ENCODE data around the gene RAB5B. TPM values are rescaled to one million over a fixed set of nuclear protein-coding genes. Genes with fewer than 3 reads are reported as not detected.
A peak's percentile ranks its signal among the peaks of the same experiment; 100 is the strongest.

The RAB5B gene
- total RNA-seq, 2 experiments from 2014 or later: 21.6 to 47.2 TPM

DNA sequence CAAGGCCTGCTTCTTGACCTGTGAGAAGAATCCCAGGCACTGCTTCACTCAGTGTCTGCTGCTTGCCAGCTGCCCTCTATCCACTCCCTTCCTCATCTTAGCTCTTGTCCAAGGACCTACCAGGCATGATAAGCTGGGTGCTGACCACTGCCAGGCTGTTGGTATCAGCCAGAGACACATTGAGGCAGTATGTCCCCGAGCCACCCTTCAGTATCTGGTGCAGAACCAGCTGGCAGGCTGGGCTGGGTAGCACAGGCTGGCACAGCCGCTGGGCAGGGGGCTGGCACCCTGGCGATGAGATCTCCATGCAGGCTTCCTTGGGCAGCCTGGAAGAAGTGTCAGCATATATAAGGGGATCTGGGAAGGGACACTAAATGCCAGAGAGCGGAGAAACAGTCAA is 18.5 kb upstream of the RAB5B start:
- H3K9me2 ChIP-seq (ENCODE audit: insufficient read depth, low read length): no peaks in the 10 kb centered on the region
- H3K4me3 ChIP-seq (ENCODE audit: low read depth, low read length, poor library complexity, severe bottlenecking): no peak overlapping the region
- no peaks in the 10 kb centered on the region for H3K4me1 ChIP-seq (ENCODE audit: insufficient read depth, low read length, poor library complexity, severe bottlenecking)
- no TSS peak for BruUV-seq (replicated peaks)
- POLR2A ChIA-PET: interaction anchor here (0.7 kb wide), 1 partner anchor 41 kb away, joined by 3 read pairs; no protein-coding TSS in a partner anchor
- peaks cover 48% of the 10 kb centered on the region for H3K36me3 ChIP-seq (ENCODE audit: insufficient read depth, low read length)
- no peak overlapping the region for H3K27ac ChIP-seq (ENCODE audit: low read depth, low read length, poor library complexity, severe bottlenecking)
- no peak overlapping the region for H2AFZ ChIP-seq (ENCODE audit: low read length)
- intact Hi-C loops (cut with micrococcal nuclease; ENCODE audit: unreplicated experiment): no loop called here
- no peak for TF ChIP-seq EZH2phosphoT487 (IDR thresholded peaks at IDR 0.05; ENCODE audit: borderline replicate concordance, low read depth, low read length)
- TF ChIP-seq, protein P1, sequence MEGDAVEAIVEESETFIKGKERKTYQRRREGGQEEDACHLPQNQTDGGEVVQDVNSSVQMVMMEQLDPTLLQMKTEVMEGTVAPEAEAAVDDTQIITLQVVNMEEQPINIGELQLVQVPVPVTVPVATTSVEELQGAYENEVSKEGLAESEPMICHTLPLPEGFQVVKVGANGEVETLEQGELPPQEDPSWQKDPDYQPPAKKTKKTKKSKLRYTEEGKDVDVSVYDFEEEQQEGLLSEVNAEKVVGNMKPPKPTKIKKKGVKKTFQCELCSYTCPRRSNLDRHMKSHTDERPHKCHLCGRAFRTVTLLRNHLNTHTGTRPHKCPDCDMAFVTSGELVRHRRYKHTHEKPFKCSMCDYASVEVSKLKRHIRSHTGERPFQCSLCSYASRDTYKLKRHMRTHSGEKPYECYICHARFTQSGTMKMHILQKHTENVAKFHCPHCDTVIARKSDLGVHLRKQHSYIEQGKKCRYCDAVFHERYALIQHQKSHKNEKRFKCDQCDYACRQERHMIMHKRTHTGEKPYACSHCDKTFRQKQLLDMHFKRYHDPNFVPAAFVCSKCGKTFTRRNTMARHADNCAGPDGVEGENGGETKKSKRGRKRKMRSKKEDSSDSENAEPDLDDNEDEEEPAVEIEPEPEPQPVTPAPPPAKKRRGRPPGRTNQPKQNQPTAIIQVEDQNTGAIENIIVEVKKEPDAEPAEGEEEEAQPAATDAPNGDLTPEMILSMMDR (conservative IDR thresholded peaks at IDR 0.05; ENCODE audit: low read length): no peak
- no peaks in the 10 kb centered on the region for H3K79me2 ChIP-seq (ENCODE audit: insufficient read depth, low read depth, low read length)
- no peak overlapping the region for H3K4me2 ChIP-seq (ENCODE audit: low read length)
- no peak for DNase-seq (ENCODE audit: low spot score)
- CTCF ChIA-PET (ENCODE audit: unreplicated experiment): no interaction called here
- no peaks in the 10 kb centered on the region for H3K9me3 ChIP-seq (ENCODE audit: low read length)
- no peaks in the 10 kb centered on the region for H4K20me1 ChIP-seq (ENCODE audit: insufficient read depth, low read length)

DNA sequence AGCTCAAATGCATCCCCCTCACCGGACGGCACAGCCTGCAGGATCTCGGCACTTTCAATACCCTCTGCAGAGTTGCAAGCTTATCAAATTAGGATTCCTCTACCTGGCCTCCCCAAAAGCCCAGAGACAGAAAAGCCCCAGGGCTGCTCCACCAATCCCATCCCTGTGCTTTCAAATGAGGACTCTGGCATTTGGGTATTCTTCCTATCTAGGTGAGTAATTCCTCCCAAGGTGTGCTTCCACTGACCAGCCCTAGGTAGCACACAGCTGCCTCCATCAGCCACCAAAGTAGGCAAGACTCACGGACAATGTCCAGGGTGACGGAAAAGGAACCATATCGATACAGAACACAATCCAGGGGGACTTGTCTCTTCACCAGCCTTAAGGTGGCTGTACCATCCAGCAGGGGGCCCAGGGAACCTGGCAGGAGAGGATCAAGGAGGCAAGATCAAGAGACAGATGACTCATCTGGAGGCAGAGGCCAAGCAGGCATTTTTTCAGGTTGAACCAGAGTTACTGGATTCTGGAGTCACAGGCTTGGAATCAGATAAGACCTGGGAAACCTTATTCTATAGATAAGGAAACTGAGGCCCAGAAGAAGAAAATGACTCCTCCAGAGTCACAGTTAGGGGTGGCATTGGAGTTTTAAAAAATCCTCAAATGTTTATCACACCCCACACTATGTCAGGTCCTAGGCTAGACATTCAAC is 17.9 kb upstream of the RAB5B start:
- Histone ChIP-seq H3K27ac (ENCODE audit: low read depth, low read length, poor library complexity, severe bottlenecking) (no peak overlapping the region), H3K36me3 (ENCODE audit: insufficient read depth, low read length) (peaks cover 43% of the 10 kb centered on the region), H3K4me2 (ENCODE audit: low read length) (no peak overlapping the region), H3K9me2 (ENCODE audit: insufficient read depth, low read length) (no peaks in the 10 kb centered on the region), H2AFZ (ENCODE audit: low read length) (no peak overlapping the region), H3K79me2 (ENCODE audit: insufficient read depth, low read depth, low read length) (no peaks in the 10 kb centered on the region), H3K4me1 (ENCODE audit: insufficient read depth, low read length, poor library complexity, severe bottlenecking) (no peaks in the 10 kb centered on the region), H3K9me3 (ENCODE audit: low read length) (no peaks in the 10 kb centered on the region), H3K4me3 (ENCODE audit: low read depth, low read length, poor library complexity, severe bottlenecking) (no peak overlapping the region), H4K20me1 (ENCODE audit: insufficient read depth, low read length) (no peaks in the 10 kb centered on the region)
- TF ChIP-seq, protein P1 (conservative IDR thresholded peaks at IDR 0.05; ENCODE audit: low read length): peak; percentile 70
- TF ChIP-seq EZH2phosphoT487 (IDR thresholded peaks at IDR 0.05; ENCODE audit: borderline replicate concordance, low read depth, low read length): no peak
- CTCF ChIA-PET (ENCODE audit: unreplicated experiment): interaction anchor here (0.5 kb wide), 1 partner anchor 1767 kb away, joined by 3 read pairs; no protein-coding TSS in a partner anchor
- DNase-seq (ENCODE audit: low spot score): peak; percentile 45
- BruUV-seq (replicated peaks): no TSS peak
- POLR2A ChIA-PET: interaction anchor here (0.6 to 1.3 kb wide), 5 partner anchors 8 to 269 kb away, joined by 3 to 7 read pairs (median 5); partner anchors contain the start of genes ORMDL2 and SARNP
- intact Hi-C loops (cut with micrococcal nuclease; ENCODE audit: unreplicated experiment): no loop called here

Measured in OCI-LY7 (cell line).